Naive thymus-derived CD8-positive, alpha-beta T cell (primary cell): ENCODE data around the gene PRRG3. TPM values are rescaled to one million over a fixed set of nuclear protein-coding genes. Genes with fewer than 3 reads are reported as not detected.

Experiments
- ATAC-seq, 2 donors: fragments of 150-1000 bp; cut with Tn5 transposase in 1 of 2; sonication (Bioruptor Pico), chemical (Tn5 transposase) in 1 of 2; 1 replicate in 1 of 2; 2 replicates in 1 of 2; pipeline ENCODE4 v1.10.0; 2021; ENCODE audit warnings: mild to moderate bottlenecking in 2 of 2, moderate library complexity in 2 of 2
- POLR2A ChIA-PET: fragments of 350-600 bp; sonication (Branson Sonifier 250); formaldehyde crosslinking; loops from one replicate; lab custom pipeline; 2021; ENCODE audit warnings: antibody characterized with exemption; lab: Charles Lee
- DNase-seq, 10 donors: peaks; one replicate each; pipeline versions ENCODE4 v3.0.0 to v3.0.0-alpha.2; 2020 to 2022
- H3K27ac Mint-ChIP-seq, 10 donors: one replicate each; pipeline ENCODE4 v1.8.0; 2020 to 2022; ENCODE audit warnings: mild to moderate bottlenecking in 10 of 10, mixed read lengths in 10 of 10, moderate library complexity in 4 of 10, inconsistent platforms in 1 of 10
- H3K27me3 Mint-ChIP-seq, 5 donors: one replicate each; pipeline ENCODE4 v1.8.0; 2021 to 2022; ENCODE audit warnings: mixed read lengths in 5 of 5
- H3K36me3 Mint-ChIP-seq, 3 donors: one replicate each; pipeline ENCODE4 v1.8.0; 2020 to 2022; ENCODE audit warnings: mixed read lengths in 3 of 3, mild to moderate bottlenecking in 2 of 3, inconsistent platforms in 1 of 3
- H3K4me1 Mint-ChIP-seq, 4 donors: one replicate each; pipeline ENCODE4 v1.8.0; 2021 to 2022; ENCODE audit warnings: mixed read lengths in 4 of 4
- H3K4me3 Mint-ChIP-seq, 10 donors: one replicate each; pipeline ENCODE4 v1.8.0; 2020 to 2022; ENCODE audit warnings: mild to moderate bottlenecking in 10 of 10, mixed read lengths in 10 of 10, moderate library complexity in 6 of 10, inconsistent platforms in 1 of 10
- H3K9me3 Mint-ChIP-seq, 9 donors: one replicate each; pipeline ENCODE4 v1.8.0; 2020 to 2022; ENCODE audit warnings: mixed read lengths in 9 of 9, mild to moderate bottlenecking in 3 of 9, inconsistent platforms in 1 of 9, moderate library complexity in 1 of 9
- polyA plus RNA-seq, 3 donors: library from polyadenylated mRNA; unstranded; fragments of 300-500 nt; fragmentation: Illumina TruSeq; gene quantifications; one replicate each; pipeline ENCODE4 v1.2.3, GENCODE V29; 2021
- total RNA-seq, 8 experiments: library from RNA in 2 of 8; stranded (reverse) in 2 of 8; gene quantifications; one replicate each; pipeline ENCODE4 v1.2.3 and lab custom pipeline; 2021 to 2026

The PRRG3 gene
- total and polyA plus RNA-seq, 5 experiments from 2014 or later, result not detected

GRCh38 chrX:151698485-151698884 lies 3.2 kb downstream of the PRRG3 start:
- ATAC-seq (no peak), DNase-seq (no peak)
- peaks cover 3 to 34% (median 17%) of the 10 kb centered on the region in 5 donors for H3K27me3 Mint-ChIP-seq
- H3K9me3 Mint-ChIP-seq, result no peaks in the 10 kb centered on the region
- POLR2A ChIA-PET, result no interaction called here
- no peak overlapping the region for H3K27ac Mint-ChIP-seq
- no peaks in the 10 kb centered on the region for H3K36me3 Mint-ChIP-seq
- no peak overlapping the region for H3K4me3 Mint-ChIP-seq
- H3K4me1 Mint-ChIP-seq, result peaks cover 0 to 5% (median 0%) of the 10 kb centered on the region in 4 donors

- no peaks in the 10 kb centered on the region for H3K36me3 Mint-ChIP-seq
- H3K27ac Mint-ChIP-seq, result no peak overlapping the region
- POLR2A ChIA-PET, result no interaction called here
- DNase-seq (no peak), ATAC-seq (no peak)
- peaks cover 3 to 28% (median 12%) of the 10 kb centered on the region in 5 donors for H3K27me3 Mint-ChIP-seq
- peaks cover 0 to 4% (median 0%) of the 10 kb centered on the region in 4 donors for H3K4me1 Mint-ChIP-seq
- no peak overlapping the region for H3K4me3 Mint-ChIP-seq
- no peaks in the 10 kb centered on the region for H3K9me3 Mint-ChIP-seq
These were observed 4.5 kb downstream of the PRRG3 start for GRCh38 chrX:151699746-151700145.

GRCh38 chrX:151700581-151700980 lies 5.3 kb downstream of the PRRG3 start:
- Mint-ChIP-seq H3K4me3 (no peak overlapping the region), H3K9me3 (no peaks in the 10 kb centered on the region), H3K36me3 (no peaks in the 10 kb centered on the region), H3K27me3 (peaks cover 2 to 24% (median 11%) of the 10 kb centered on the region in 5 donors), H3K4me1 (peaks cover 0 to 2% (median 0%) of the 10 kb centered on the region in 4 donors), H3K27ac (no peak overlapping the region)
- ATAC-seq (no peak), DNase-seq (no peak)
- POLR2A ChIA-PET, result no interaction called here

GRCh38 chrX:151701071-151701470 lies 5.8 kb downstream of the PRRG3 start:
- H3K4me1 Mint-ChIP-seq, result no peaks in the 10 kb centered on the region
- peaks cover 0 to 19% (median 6%) of the 10 kb centered on the region in 5 donors for H3K27me3 Mint-ChIP-seq
- H3K36me3 Mint-ChIP-seq, result no peaks in the 10 kb centered on the region
- no peak overlapping the region for H3K27ac Mint-ChIP-seq
- H3K4me3 Mint-ChIP-seq, result no peak overlapping the region
- DNase-seq (no peak), ATAC-seq (no peak)
- H3K9me3 Mint-ChIP-seq, result no peaks in the 10 kb centered on the region
- POLR2A ChIA-PET, result no interaction called here

- DNase-seq (no peak), ATAC-seq (no peak)
- no peaks in the 10 kb centered on the region for H3K4me1 Mint-ChIP-seq
- no peak overlapping the region for H3K4me3 Mint-ChIP-seq
- peaks cover 0 to 14% (median 6%) of the 10 kb centered on the region in 5 donors for H3K27me3 Mint-ChIP-seq
- no peaks in the 10 kb centered on the region for H3K9me3 Mint-ChIP-seq
- POLR2A ChIA-PET, result no interaction called here
- H3K27ac Mint-ChIP-seq, result no peak overlapping the region
- no peaks in the 10 kb centered on the region for H3K36me3 Mint-ChIP-seq
These were observed 6.3 kb downstream of the PRRG3 start for GRCh38 chrX:151701531-151701930.

GRCh38 chrX:151702026-151702714 lies 6.9 kb downstream of the PRRG3 start:
- Mint-ChIP-seq H3K4me1 (no peaks in the 10 kb centered on the region), H3K4me3 (no peak overlapping the region), H3K36me3 (no peaks in the 10 kb centered on the region), H3K27me3 (peaks cover 0 to 8% (median 6%) of the 10 kb centered on the region in 5 donors), H3K27ac (no peak overlapping the region), H3K9me3 (no peaks in the 10 kb centered on the region)
- ATAC-seq, result no peak
- no peak for DNase-seq
- POLR2A ChIA-PET, result no interaction called here

GRCh38 chrX:151702741-151703340 lies 7.6 kb downstream of the PRRG3 start:
- H3K27ac Mint-ChIP-seq, result no peak overlapping the region

GRCh38 chrX:151703487-151703886 lies 8.2 kb downstream of the PRRG3 start:
- Mint-ChIP-seq H3K4me1 (no peaks in the 10 kb centered on the region), H3K27me3 (peaks cover 0 to 3% (median 0%) of the 10 kb centered on the region in 5 donors), H3K9me3 (no peaks in the 10 kb centered on the region), H3K36me3 (no peaks in the 10 kb centered on the region), H3K27ac (no peak overlapping the region), H3K4me3 (no peak overlapping the region)
- ATAC-seq, result no peak
- no peak for DNase-seq
- POLR2A ChIA-PET, result no interaction called here

More at GRCh38 chrX:151702741-151703340, 7.6 kb downstream of the PRRG3 start:
- H3K9me3 Mint-ChIP-seq, result no peaks in the 10 kb centered on the region
- POLR2A ChIA-PET, result no interaction called here
- H3K36me3 Mint-ChIP-seq, result no peaks in the 10 kb centered on the region
- ATAC-seq (no peak), DNase-seq (no peak)
- H3K4me1 Mint-ChIP-seq, result no peaks in the 10 kb centered on the region
- peaks cover 0 to 3% (median 1%) of the 10 kb centered on the region in 5 donors for H3K27me3 Mint-ChIP-seq
- H3K4me3 Mint-ChIP-seq, result no peak overlapping the region

GRCh38 chrX:151704041-151704663 lies 8.9 kb downstream of the PRRG3 start:
- Mint-ChIP-seq H3K27ac (no peak overlapping the region), H3K27me3 (peaks cover 0 to 3% (median 0%) of the 10 kb centered on the region in 5 donors), H3K4me3 (no peak overlapping the region), H3K9me3 (no peaks in the 10 kb centered on the region), H3K36me3 (no peaks in the 10 kb centered on the region), H3K4me1 (no peaks in the 10 kb centered on the region)
- no peak for DNase-seq
- POLR2A ChIA-PET, result no interaction called here
- ATAC-seq, result no peak

- H3K27ac Mint-ChIP-seq, result no peak overlapping the region
- POLR2A ChIA-PET, result no interaction called here
- H3K4me1 Mint-ChIP-seq, result no peaks in the 10 kb centered on the region
- ATAC-seq (no peak), DNase-seq (no peak)
- peaks cover 0 to 4% (median 0%) of the 10 kb centered on the region in 5 donors for H3K27me3 Mint-ChIP-seq
- no peak overlapping the region for H3K4me3 Mint-ChIP-seq
- no peaks in the 10 kb centered on the region for H3K36me3 Mint-ChIP-seq
- no peaks in the 10 kb centered on the region for H3K9me3 Mint-ChIP-seq
These were observed 13.6 kb downstream of the PRRG3 start for GRCh38 chrX:151708821-151709220.

- POLR2A ChIA-PET, result no interaction called here
- no peak for ATAC-seq
- no peak for DNase-seq
- Mint-ChIP-seq H3K27me3 (peaks cover 0 to 4% (median 0%) of the 10 kb centered on the region in 5 donors), H3K27ac (no peak overlapping the region), H3K4me3 (no peak overlapping the region), H3K4me1 (no peaks in the 10 kb centered on the region), H3K36me3 (no peaks in the 10 kb centered on the region), H3K9me3 (no peaks in the 10 kb centered on the region)
These were observed 15.2 kb downstream of the PRRG3 start for GRCh38 chrX:151710457-151710856.

GRCh38 chrX:151711154-151711553 lies 15.9 kb downstream of the PRRG3 start:
- H3K27ac Mint-ChIP-seq, result no peak overlapping the region
- H3K4me1 Mint-ChIP-seq, result no peaks in the 10 kb centered on the region
- H3K4me3 Mint-ChIP-seq, result no peak overlapping the region
- H3K36me3 Mint-ChIP-seq, result no peaks in the 10 kb centered on the region
- ATAC-seq (no peak), DNase-seq (no peak)
- POLR2A ChIA-PET, result no interaction called here
- H3K9me3 Mint-ChIP-seq, result no peaks in the 10 kb centered on the region
- H3K27me3 Mint-ChIP-seq, result peaks cover 0 to 7% (median 0%) of the 10 kb centered on the region in 5 donors

- Mint-ChIP-seq H3K4me1 (no peaks in the 10 kb centered on the region), H3K36me3 (no peaks in the 10 kb centered on the region), H3K4me3 (no peak overlapping the region), H3K9me3 (no peaks in the 10 kb centered on the region), H3K27me3 (peaks cover 0 to 10% (median under 1%) of the 10 kb centered on the region in 5 donors), H3K27ac (no peak overlapping the region)
- POLR2A ChIA-PET, result no interaction called here
- ATAC-seq (no peak), DNase-seq (no peak)
These were observed 16.5 kb downstream of the PRRG3 start for GRCh38 chrX:151711787-151712186.
